ENCODE results near the gene PTPRO. TPM values are rescaled to one million over a fixed set of nuclear protein-coding genes. Genes with fewer than 3 reads are reported as not detected.

The PTPRO gene
- 1 to 10 TPM in 4 of 10 donors, under 1 TPM in 5, not detected in 1; 0.21 to 5.4 (median 0.98) TPM for total RNA-seq
- polyA plus RNA-seq, result under 1 TPM; 0.29 to 0.42 TPM
- long read RNA-seq, donor 1, partial matches to known transcripts, result 0 of 1 reads
- long read RNA-seq, donor 1, other reads (novel, unspliced or antisense), result 0 of 1 reads
- long read RNA-seq, donor 2, result 0 reads
- long read RNA-seq, donor 3, result 0 reads

DNA sequence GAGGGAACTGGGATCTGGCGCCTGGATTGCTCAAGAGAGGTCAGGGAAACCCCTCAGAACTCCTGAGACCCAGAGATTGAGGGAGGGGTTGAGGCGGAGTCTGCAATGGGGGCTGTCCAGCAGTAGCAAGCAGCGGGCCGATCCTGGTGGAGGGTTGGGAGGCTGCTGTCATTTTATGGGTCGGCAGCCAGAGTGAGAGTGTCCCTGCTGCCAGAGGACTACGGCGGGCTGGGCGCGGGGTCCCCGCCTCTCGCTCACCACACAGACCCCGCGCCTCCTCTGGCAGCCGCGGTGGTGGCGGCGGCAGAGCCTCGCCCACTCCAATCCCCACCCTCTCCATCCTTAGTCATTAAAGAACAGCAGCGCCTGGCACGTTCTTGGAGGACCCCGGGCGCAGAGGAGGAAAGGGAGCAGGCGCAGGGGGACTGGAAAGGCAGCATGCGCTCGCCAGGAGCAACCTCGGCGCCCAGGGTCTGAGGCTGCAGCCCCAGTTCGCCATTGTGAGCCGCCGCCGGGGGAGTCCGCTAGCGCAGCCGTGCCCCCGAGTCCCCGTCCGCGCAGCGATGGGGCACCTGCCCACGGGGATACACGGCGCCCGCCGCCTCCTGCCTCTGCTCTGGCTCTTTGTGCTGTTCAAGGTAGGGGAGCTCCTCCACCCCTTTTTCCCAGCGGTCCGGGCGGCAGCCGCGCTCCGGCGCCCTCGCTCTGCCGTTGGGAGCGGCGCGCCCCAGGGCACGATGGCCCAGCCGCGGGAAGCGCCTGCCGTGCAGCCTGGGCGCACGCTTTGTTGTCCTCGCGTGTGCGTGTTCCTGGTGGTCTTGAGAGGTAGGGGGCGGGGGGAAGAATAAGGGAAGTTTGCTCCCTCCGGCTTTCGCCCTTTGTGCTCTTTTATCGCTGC lies at the start of gene PTPRO:
PTPRO (plus strand) TSS at position 345 of the 898 bp plus-strand sequence.
- WGBS, 2 donors, result 1% methylated on average over 63 to 70 of the region's 70 CpGs
- Histone ChIP-seq H3K27ac (no peak within 1 kb of the TSS), H3K4me3 (peak within 1 kb of the TSS in 9 of 10 donors; percentile 17 to 46 (median 39)), H3K27me3 (peaks cover 0 to 81% (median 55%) of the 10 kb centered on the region in 7 donors), H3K9me3 (no peaks in the 10 kb centered on the region), H3K4me1 (peaks cover 0 to 13% (median 9%) of the 10 kb centered on the region in 9 donors), H3K36me3 (no peaks in the 10 kb centered on the region)
- intact Hi-C loops (cut with DNase I), result no loop called here
- ATAC-seq (peak in 1 of 8 donors; percentile 31), DNase-seq (no peak)
- TF ChIP-seq, protein P1, sequence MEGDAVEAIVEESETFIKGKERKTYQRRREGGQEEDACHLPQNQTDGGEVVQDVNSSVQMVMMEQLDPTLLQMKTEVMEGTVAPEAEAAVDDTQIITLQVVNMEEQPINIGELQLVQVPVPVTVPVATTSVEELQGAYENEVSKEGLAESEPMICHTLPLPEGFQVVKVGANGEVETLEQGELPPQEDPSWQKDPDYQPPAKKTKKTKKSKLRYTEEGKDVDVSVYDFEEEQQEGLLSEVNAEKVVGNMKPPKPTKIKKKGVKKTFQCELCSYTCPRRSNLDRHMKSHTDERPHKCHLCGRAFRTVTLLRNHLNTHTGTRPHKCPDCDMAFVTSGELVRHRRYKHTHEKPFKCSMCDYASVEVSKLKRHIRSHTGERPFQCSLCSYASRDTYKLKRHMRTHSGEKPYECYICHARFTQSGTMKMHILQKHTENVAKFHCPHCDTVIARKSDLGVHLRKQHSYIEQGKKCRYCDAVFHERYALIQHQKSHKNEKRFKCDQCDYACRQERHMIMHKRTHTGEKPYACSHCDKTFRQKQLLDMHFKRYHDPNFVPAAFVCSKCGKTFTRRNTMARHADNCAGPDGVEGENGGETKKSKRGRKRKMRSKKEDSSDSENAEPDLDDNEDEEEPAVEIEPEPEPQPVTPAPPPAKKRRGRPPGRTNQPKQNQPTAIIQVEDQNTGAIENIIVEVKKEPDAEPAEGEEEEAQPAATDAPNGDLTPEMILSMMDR (IDR thresholded peaks at IDR 0.05), result no peak

DNA sequence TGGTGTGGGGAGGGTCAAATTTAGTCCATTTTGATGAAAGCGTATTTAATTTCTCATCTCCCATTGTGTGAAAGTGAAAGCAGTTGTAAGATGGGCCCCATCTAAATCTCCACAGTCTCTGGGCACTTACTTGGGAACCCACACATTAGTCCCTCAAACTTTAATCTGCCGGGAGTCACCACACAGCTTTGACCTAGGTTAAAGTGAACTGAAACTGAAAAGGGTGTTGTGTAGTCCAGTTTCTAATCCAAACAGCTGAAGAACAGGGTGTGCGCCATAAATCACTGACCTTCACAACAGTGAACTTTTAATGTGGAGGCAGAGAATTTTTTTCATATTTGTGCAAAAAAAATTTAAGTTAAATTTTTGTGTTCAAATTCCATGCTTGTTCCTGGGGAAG lies 48.4 kb upstream of the PTPRO start:
- no peak for ATAC-seq
- 80% methylated on average over 3 of the region's 3 CpGs for WGBS, 2 donors
- DNase-seq, result no peak
- Histone ChIP-seq H3K27me3 (peaks cover 0 to 9% (median 0%) of the 10 kb centered on the region in 7 donors), H3K9me3 (no peaks in the 10 kb centered on the region), H3K4me1 (peaks cover 0 to 7% (median 5%) of the 10 kb centered on the region in 9 donors), H3K27ac (no peak overlapping the region), H3K36me3 (no peaks in the 10 kb centered on the region), H3K4me3 (no peak overlapping the region)
- TF ChIP-seq, protein P1 (IDR thresholded peaks at IDR 0.05), result no peak
- intact Hi-C loops (cut with DNase I), result loop anchor here in 8 of 10 donors (5.0 to 10.0 kb wide), 5 partner anchors 122 to 581 kb away; partner anchors contain the start of gene ART4 (in 3 of the 8)

DNA sequence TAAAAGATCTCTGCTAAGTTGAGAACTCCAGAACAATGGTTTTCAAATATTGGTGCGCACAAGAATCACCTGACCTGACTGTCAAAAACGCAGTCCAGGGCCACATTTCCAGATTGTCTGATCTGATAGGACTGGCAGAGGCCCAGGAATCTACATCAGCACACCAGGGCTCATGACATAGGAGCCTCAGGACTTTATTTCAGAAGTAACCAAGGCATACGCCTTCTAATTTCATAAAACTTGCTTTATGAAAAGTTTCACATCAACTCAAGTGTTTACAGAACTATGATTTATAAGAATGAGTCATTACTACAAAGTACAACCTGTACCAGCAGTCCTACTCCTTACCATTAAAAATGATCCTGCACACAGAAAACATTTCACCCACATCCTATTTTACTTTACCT lies 47.7 kb upstream of the PTPRO start:
- TF ChIP-seq, protein P1 (IDR thresholded peaks at IDR 0.05), result no peak
- Histone ChIP-seq H3K36me3 (no peaks in the 10 kb centered on the region), H3K4me1 (peaks cover 0 to 13% (median 12%) of the 10 kb centered on the region in 9 donors), H3K27me3 (peaks cover 0 to 9% (median 0%) of the 10 kb centered on the region in 7 donors), H3K27ac (no peak overlapping the region), H3K4me3 (no peak overlapping the region), H3K9me3 (no peaks in the 10 kb centered on the region)
- 56 to 63% methylated on average over 3 of the region's 3 CpGs for WGBS, 2 donors
- no peak for DNase-seq
- ATAC-seq, result no peak
- intact Hi-C loops (cut with DNase I), result loop anchor here in 8 of 10 donors (5.0 to 10.0 kb wide), 5 partner anchors 122 to 580 kb away; partner anchors contain the start of gene ART4 (in 3 of the 8)

DNA sequence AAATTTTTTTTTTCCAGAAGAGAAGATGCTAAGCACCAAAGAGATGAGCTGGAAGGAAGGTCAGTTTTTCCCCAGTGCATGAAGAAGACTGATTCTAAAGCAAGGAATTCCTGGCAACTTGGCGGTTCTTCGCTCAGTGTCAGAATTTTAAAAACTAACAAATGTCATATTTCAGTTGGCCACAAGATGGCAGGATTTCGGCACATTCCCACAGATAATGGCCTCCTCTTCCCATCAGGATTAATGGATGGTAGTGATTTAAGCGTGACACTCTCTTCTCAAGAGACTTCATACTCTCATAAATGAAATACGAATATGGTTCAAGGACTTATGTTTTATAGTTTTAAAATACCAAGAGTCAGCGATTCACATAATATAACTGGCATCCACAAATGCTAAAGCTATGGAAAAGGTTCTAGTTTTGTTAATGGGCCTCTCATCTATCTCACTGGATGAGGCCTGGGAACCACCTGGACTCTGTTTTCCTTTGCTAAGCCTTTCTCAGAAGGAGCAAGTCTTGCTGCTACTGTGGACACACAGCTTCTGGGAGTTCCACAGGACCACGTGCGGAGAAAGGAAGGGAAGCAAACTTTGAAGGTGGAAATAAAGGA lies 46.1 kb upstream of the PTPRO start:
- intact Hi-C loops (cut with DNase I), result loop anchor here (1.0 to 10.0 kb wide), 15 partner anchors 245 to 591 kb away; partner anchors contain the start of gene ART4 (in 3 of the 10)

More for the DNA sequence above, 46.1 kb upstream of the PTPRO start:
- Histone ChIP-seq H3K4me1 (peaks cover 0 to 20% (median 15%) of the 10 kb centered on the region in 9 donors), H3K27ac (no peak overlapping the region), H3K36me3 (no peaks in the 10 kb centered on the region), H3K4me3 (no peak overlapping the region), H3K27me3 (peaks cover 0 to 6% (median 0%) of the 10 kb centered on the region in 7 donors), H3K9me3 (no peaks in the 10 kb centered on the region)
- TF ChIP-seq, protein P1 (IDR thresholded peaks at IDR 0.05), result peak; percentile 62 to 84 (median 75)
- 35 to 37% methylated on average over 8 of the region's 8 CpGs for WGBS, 2 donors
- DNase-seq (peak in 1 of 2 donors; percentile 35), ATAC-seq (peak in 4 of 8 donors; percentile 21 to 42 (median 36))

Data from heart right ventricle (tissue), 16 donors.